B cell (primary cell): ENCODE measurements around the gene DAB1. TPM values are rescaled to one million over a fixed set of nuclear protein-coding genes. Genes with fewer than 3 reads are reported as not detected.

ENCODE experiments used
- ATAC-seq: fragments of 200-7000 bp; cut with Tn5 transposase; one replicate; pipeline ENCODE4 v1.10.0; 2021; ENCODE audit warnings: low read depth, mild to moderate bottlenecking, moderate number of reproducible peaks, moderate library complexity
- CTCF ChIA-PET: fragments of 350-600 bp; sonication (Branson Sonifier 250); formaldehyde crosslinking; loops from one replicate; lab custom pipeline; 2021; ENCODE audit warnings: antibody characterized with exemption, inconsistent platforms; lab: Charles Lee
- POLR2A ChIA-PET: fragments of 350-600 bp; sonication (Branson Sonifier 250); formaldehyde crosslinking; loops from one replicate; lab custom pipeline; 2021; ENCODE audit warnings: antibody characterized with exemption; lab: Charles Lee
- DNase-seq: peaks from one replicate; pipeline ENCODE4 v3.0.0; 2013
- H2AFZ ChIP-seq: 2 replicates; pipeline ENCODE4 v1.6.1; 2012; ENCODE audit warnings: mild to moderate bottlenecking, low read depth, low read length; ENCODE audit not compliant: insufficient read depth, poor library complexity, severe bottlenecking
- H3K27ac ChIP-seq, 2 donors: 1 replicate in 1 of 2; 2 replicates in 1 of 2; pipeline ENCODE4 v1.5.1; 2012 to 2013; ENCODE audit warnings: low read length in 2 of 2, mild to moderate bottlenecking in 2 of 2, moderate library complexity in 1 of 2
- H3K27me3 ChIP-seq, 4 experiments: fragments of 200-600 bp in 1 of 4; sonication (generic) in 1 of 4; replicated peaks in 1 of 4; 1 replicate in 2 of 4; 2 replicates in 2 of 4; pipeline versions ENCODE4 v1.6.1 to v1.7.0; 2013 to 2016; ENCODE audit warnings: low read length in 3 of 4, mild to moderate bottlenecking in 2 of 4, mixed read lengths in 1 of 4, moderate library complexity in 1 of 4; ENCODE audit not compliant: insufficient read depth in 4 of 4, control insufficient read depth in 3 of 4; ENCODE audit errors: control extremely low read depth in 1 of 4
- H3K36me3 ChIP-seq, 2 experiments: replicated peaks in 1 of 2; 1 replicate in 1 of 2; 2 replicates in 1 of 2; pipeline versions ENCODE4 v1.6.1 to v1.7.1; 2013; ENCODE audit warnings: low read length in 1 of 2; ENCODE audit not compliant: insufficient read depth in 2 of 2, control insufficient read depth in 1 of 2; ENCODE audit errors: control extremely low read depth in 1 of 2, extremely low read depth in 1 of 2
- H3K4me1 ChIP-seq, 2 donors: fragments of 200-600 bp in 1 of 2; sonication (generic) in 1 of 2; 1 replicate in 1 of 2; 2 replicates in 1 of 2; pipeline versions ENCODE4 v1.5.1 to v1.6.1; 2013 to 2017; ENCODE audit warnings: low read length in 2 of 2; ENCODE audit not compliant: control insufficient read depth in 2 of 2, insufficient read depth in 2 of 2
- H3K4me2 ChIP-seq: replicated peaks from 2 replicates; pipeline ENCODE3; 2012; ENCODE audit warnings: mild to moderate bottlenecking, low read depth, low read length; ENCODE audit not compliant: poor library complexity, severe bottlenecking
- H3K4me3 ChIP-seq, 5 experiments: fragments of 200-600 bp in 1 of 5; sonication (generic) in 1 of 5; 1 replicate in 3 of 5; 2 replicates in 2 of 5; pipeline versions ENCODE4 v1.5.1 to v1.7.0; 2011 to 2016; ENCODE audit warnings: low read length in 4 of 5, mild to moderate bottlenecking in 4 of 5, low read depth in 2 of 5, control low read depth in 1 of 5, moderate library complexity in 1 of 5; ENCODE audit not compliant: insufficient read depth in 1 of 5; ENCODE audit errors: control extremely low read depth in 1 of 5, extremely low read depth in 1 of 5
- H3K79me2 ChIP-seq: fragments of 200-600 bp; sonication (generic); one replicate; pipeline ENCODE4 v1.6.0; 2016; ENCODE audit warnings: low read length; ENCODE audit not compliant: control insufficient read depth, insufficient read depth
- H3K9ac ChIP-seq: fragments of 200-600 bp; sonication (generic); 2 replicates; pipeline ENCODE4 v1.6.1; 2017; ENCODE audit warnings: mild to moderate bottlenecking, low read length, moderate library complexity
- H3K9me3 ChIP-seq, 3 donors: one replicate each; pipeline versions ENCODE4 v1.6.1 to v1.7.1; 2013; ENCODE audit warnings: low read length in 2 of 3; ENCODE audit not compliant: control insufficient read depth in 2 of 3, insufficient read depth in 1 of 3; ENCODE audit errors: control extremely low read depth in 1 of 3
- H4K20me1 ChIP-seq: 2 replicates; pipeline ENCODE4 v1.6.0; 2012; ENCODE audit warnings: mild to moderate bottlenecking, low read length; ENCODE audit not compliant: insufficient read depth, control insufficient read depth, poor library complexity, severe bottlenecking
- H3K27ac Mint-ChIP-seq: one replicate; pipeline ENCODE4 v1.8.0; 2021; ENCODE audit warnings: mixed read lengths
- H3K27me3 Mint-ChIP-seq: one replicate; pipeline ENCODE4 v1.8.0; 2021; ENCODE audit warnings: mixed read lengths
- H3K4me1 Mint-ChIP-seq: one replicate; pipeline ENCODE4 v1.8.0; 2021; ENCODE audit warnings: mixed read lengths
- H3K4me3 Mint-ChIP-seq: one replicate; pipeline ENCODE4 v1.8.0; 2021; ENCODE audit warnings: mixed read lengths
- H3K9me3 Mint-ChIP-seq: one replicate; pipeline ENCODE4 v1.8.0; 2022; ENCODE audit warnings: mixed read lengths; ENCODE audit not compliant: insufficient read depth
- EZH2 ChIP-seq: IDR thresholded peaks from 2 replicates; pipeline ENCODE4 v1.6.1; 2012; ENCODE audit warnings: borderline replicate concordance, low read depth, mild to moderate bottlenecking, moderate library complexity, low read length; ENCODE audit not compliant: insufficient read depth, poor library complexity, severe bottlenecking
- WGBS: methylation state at CpG from one replicate; pipeline ENCODE4 v1.1.5; 2013; ENCODE audit warnings: missing lambda C conversion rate; ENCODE audit not compliant: insufficient coverage; 5-methylcytosine and 5-hydroxymethylcytosine counted together
- intact Hi-C: fragments of 100-400 bp; cut with micrococcal nuclease; formaldehyde crosslinking; loops from one replicate; pipeline ENCODE4 v1.10.0; 2022
- polyA plus RNA-seq: library from polyadenylated mRNA; depleted of rRNA; stranded (reverse); fragments of >200 nt; gene quantifications from 2 replicates; pipeline ENCODE4 v1.2.3, GENCODE V29; 2012
- total RNA-seq, 2 donors: library from RNA; stranded (reverse); fragments of 120-200 nt in 1 of 2; gene quantifications; 1 replicate in 1 of 2; 2 replicates in 1 of 2; pipeline versions ENCODE4 v1.2.3 to v1.2.4, GENCODE V29; 2013 to 2022
- TF ChIP-seq, protein P1 (sequence below): fragments of 200-600 bp; IDR thresholded peaks from one replicate; pipeline ENCODE4 v1.8.0; 2022; ENCODE audit warnings: antibody characterized with exemption, mild to moderate bottlenecking

Gene DAB1
- total and polyA plus RNA-seq, 2 donors (not counting 1 experiment from before 2014, with no cell fraction given) = not detected

DNA sequence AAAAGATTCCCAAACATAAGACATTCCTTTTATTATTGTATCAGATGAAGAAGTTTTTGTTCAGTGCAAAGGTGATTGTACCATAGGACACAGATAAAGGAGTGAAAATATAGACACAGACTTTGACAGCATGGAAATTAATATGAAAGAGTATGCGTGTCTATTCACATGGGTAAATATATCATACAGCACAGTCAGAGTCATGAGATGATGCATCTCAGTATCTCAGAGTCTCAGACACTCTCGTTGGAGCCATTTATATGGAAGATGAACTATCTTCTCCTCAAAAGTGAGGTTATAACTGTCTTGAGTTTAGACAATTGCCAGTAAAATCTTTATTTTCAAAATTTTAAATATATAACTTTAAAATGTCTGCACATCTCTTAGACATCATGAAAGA, 299.7 kb downstream of the DAB1 start:
- intact Hi-C loops = no loop called here
- no CpG with 5 or more reads among the region's 2 CpGs for WGBS

DNA sequence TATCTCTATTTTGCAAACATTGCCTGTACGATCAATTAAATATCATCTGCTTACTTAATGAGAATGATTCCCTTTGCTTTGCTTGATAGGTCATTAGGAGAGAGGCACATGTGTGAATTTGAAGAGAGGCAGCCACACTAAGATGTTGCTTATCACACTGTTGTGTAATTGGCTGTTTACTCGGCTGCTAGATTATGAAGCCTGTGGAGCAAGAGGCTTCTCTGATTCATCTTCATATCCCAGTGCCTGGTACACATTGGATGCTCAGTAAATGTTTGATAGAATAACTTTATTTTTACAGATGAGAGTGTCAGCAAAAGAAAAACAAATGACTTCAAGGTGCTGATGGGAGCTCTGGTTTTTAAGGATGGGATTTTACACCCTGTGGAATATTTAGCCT, 301.8 kb downstream of the DAB1 start:
- Mint-ChIP-seq H3K4me1 (no peaks in the 10 kb centered on the region), H3K4me3 (no peak overlapping the region), H3K27me3 (peaks cover 3% of the 10 kb centered on the region), H3K27ac (no peak overlapping the region), H3K9me3 (no peaks in the 10 kb centered on the region)
- WGBS = no CpG with 5 or more reads among the region's 2 CpGs
- H3K4me1 ChIP-seq = no peaks in the 10 kb centered on the region
- ATAC-seq = no peak
- ChIA-PET POLR2A (no interaction called here), CTCF (no interaction called here)
- intact Hi-C loops = no loop called here
- TF ChIP-seq, protein P1, sequence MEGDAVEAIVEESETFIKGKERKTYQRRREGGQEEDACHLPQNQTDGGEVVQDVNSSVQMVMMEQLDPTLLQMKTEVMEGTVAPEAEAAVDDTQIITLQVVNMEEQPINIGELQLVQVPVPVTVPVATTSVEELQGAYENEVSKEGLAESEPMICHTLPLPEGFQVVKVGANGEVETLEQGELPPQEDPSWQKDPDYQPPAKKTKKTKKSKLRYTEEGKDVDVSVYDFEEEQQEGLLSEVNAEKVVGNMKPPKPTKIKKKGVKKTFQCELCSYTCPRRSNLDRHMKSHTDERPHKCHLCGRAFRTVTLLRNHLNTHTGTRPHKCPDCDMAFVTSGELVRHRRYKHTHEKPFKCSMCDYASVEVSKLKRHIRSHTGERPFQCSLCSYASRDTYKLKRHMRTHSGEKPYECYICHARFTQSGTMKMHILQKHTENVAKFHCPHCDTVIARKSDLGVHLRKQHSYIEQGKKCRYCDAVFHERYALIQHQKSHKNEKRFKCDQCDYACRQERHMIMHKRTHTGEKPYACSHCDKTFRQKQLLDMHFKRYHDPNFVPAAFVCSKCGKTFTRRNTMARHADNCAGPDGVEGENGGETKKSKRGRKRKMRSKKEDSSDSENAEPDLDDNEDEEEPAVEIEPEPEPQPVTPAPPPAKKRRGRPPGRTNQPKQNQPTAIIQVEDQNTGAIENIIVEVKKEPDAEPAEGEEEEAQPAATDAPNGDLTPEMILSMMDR = no peak
- H2AFZ ChIP-seq = no peak overlapping the region
- H4K20me1 ChIP-seq = no peaks in the 10 kb centered on the region
- H3K27me3 ChIP-seq = no peaks in the 10 kb centered on the region
- H3K9ac ChIP-seq = no peak overlapping the region
- DNase-seq = no peak
- H3K79me2 ChIP-seq = no peaks in the 10 kb centered on the region
- H3K27ac ChIP-seq = no peak overlapping the region
- no peaks in the 10 kb centered on the region for H3K9me3 ChIP-seq
- no peak overlapping the region for H3K4me2 ChIP-seq
- H3K36me3 ChIP-seq = no peaks in the 10 kb centered on the region
- H3K4me3 ChIP-seq = no peak overlapping the region

More for the DNA sequence above, 299.7 kb downstream of the DAB1 start:
- H3K4me1 ChIP-seq = no peaks in the 10 kb centered on the region
- Mint-ChIP-seq H3K4me3 (no peak overlapping the region), H3K27me3 (peaks cover 3% of the 10 kb centered on the region), H3K27ac (no peak overlapping the region), H3K9me3 (no peaks in the 10 kb centered on the region), H3K4me1 (no peaks in the 10 kb centered on the region)
- H3K4me2 ChIP-seq = no peak overlapping the region
- H3K4me3 ChIP-seq = no peak overlapping the region
- no peak overlapping the region for H2AFZ ChIP-seq
- DNase-seq (no peak), ATAC-seq (no peak)
- CTCF ChIA-PET = no interaction called here
- H3K79me2 ChIP-seq = no peaks in the 10 kb centered on the region
- POLR2A ChIA-PET = no interaction called here
- no peaks in the 10 kb centered on the region for H3K27me3 ChIP-seq
- no peak overlapping the region for H3K9ac ChIP-seq
- no peaks in the 10 kb centered on the region for H4K20me1 ChIP-seq
- H3K9me3 ChIP-seq = no peaks in the 10 kb centered on the region
- H3K27ac ChIP-seq = no peak overlapping the region
- no peaks in the 10 kb centered on the region for H3K36me3 ChIP-seq
- no peak for TF ChIP-seq EZH2
- TF ChIP-seq, protein P1 = no peak
